SK-N-MC (cell line): Measurements from ENCODE around the gene RPP21.
A peak's percentile ranks its signal among the peaks of the same experiment; 100 is the strongest.

Experiments used
- EZH2 ChIP-seq: fragments of 200-600 bp; sonication (generic); IDR thresholded peaks from one replicate; pipeline ENCODE4 v1.6.1; 2017; ENCODE audit warnings: antibody characterized with exemption
- POLR2AphosphoS5 ChIP-seq: IDR thresholded peaks from 2 replicates; pipeline ENCODE4 v1.6.1; 2012; ENCODE audit warnings: mild to moderate bottlenecking, low read depth, low read length, borderline replicate concordance

- TF ChIP-seq POLR2AphosphoS5 (peak; percentile 81), EZH2 (no peak)
Measured at GRCh38 chr6:30326526-30327231, 18.3 kb upstream of the RPP21 start, which contains the start of gene TRIM39.
